GM08714 (cell line): ENCODE data around the gene MSX2.
A peak's percentile ranks its signal among the peaks of the same experiment; 100 is the strongest.

ENCODE experiments used
- H3K4me3 ChIP-seq: fragments of 200-500 bp; sonication (Bioruptor generic); 2 replicates; pipeline ENCODE4 v1.5.1; 2014; ENCODE audit warnings: mild to moderate bottlenecking, low read length, inconsistent platforms
- ZNF274 ChIP-seq: IDR thresholded peaks from 2 replicates; pipeline ENCODE4 v1.6.1; 2012; ENCODE audit warnings: mild to moderate bottlenecking, low read depth, low read length

MSX2 gene

DNA sequence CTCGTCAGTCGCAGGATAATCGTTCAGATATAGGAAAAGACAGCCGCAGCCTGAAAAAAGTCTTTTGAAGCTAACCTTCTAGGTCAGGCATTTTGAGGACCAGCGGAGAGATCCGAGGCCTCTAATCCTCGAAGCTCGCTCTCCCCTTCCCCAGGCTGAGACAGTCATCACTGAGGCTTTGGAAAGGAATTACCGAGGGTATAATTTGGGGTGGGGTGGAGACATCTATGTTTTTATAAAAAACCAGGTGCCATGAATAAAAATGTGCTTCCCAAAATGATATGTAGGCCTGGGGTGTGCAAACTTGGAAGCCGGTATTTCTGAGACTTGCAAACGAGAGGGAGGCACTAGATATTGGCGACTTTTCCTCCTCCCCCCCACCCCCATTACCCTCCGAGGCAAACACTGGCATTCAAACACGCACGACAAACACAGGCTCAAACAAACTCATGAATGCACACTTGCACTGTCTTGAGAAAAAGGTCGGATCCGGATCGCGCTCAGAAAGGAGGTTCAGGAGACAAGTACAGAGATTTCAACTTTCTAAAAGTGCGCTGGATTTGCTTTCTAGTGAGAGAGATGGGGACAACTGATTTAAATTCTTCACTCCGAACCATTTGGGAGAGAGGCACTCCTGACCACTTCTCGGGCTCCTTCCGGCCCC is 935 bp upstream of the MSX2 start:
- no peak overlapping the region for H3K4me3 ChIP-seq
- no peak for TF ChIP-seq ZNF274

DNA sequence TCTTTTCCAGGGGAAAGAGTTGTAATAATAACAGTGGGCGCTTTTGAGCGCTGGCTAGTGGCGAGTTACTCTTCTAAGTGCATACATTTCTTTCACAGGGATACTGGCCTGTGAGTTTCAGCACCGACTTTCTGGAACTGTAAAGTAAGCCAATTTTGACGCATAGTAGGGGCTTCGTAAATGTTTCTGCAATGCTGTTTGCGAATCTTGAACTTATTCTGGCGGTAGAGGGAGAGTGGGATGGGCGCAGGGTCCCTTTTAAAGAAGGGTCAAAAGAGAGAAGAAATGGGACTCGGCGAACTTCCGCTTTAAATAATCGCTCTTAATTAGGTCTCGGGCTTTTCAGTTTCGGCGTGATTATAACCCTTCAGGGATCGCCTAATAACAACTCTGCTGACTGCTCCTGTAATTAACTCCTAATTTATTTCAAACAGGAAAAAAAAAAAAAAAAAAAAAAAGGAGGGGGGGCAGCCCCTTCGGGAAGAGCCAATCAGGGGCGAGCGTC is 351 bp upstream of the MSX2 start:
- H3K4me3 ChIP-seq, result peak overlapping the region; percentile 42; the same call in 1 of the 2 replicates
- no peak for TF ChIP-seq ZNF274

DNA sequence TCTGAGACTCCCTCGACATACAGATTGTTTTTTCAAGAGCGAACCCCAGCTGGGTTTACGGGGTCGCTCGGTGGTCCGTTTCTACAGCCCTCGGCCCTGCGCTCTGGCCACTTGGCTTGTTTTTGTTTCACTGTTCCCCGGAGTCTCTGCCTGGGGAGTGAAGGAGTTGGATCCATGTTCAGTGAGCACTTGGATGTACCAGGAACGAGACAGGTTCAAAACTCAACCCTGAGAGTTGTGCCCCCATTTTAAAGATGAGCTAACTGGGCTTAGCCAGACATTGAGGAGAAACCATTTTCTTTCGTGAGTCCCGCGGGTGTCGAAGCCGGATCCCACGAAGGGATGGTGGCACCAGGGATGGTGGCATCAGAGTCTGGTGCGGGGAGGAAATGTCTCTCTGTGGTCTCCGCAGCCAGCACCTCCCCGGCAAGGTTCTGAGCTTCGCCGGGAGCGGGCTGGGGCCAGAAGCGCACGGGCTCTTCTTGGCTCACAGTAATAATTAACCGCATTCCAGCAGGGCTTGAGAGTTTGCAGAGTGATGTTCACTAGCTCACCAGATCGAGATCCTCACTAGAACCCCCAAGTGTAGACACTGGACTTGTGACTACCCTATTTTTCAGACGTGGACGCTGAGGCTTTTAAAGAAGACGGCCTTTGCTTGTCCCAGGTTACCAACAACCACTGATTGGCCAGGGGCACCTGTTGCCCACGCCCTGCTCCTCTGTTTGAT is 1.0 kb downstream of the MSX2 start:
- no peak overlapping the region; the same call in 1 of the 2 replicates for H3K4me3 ChIP-seq

DNA sequence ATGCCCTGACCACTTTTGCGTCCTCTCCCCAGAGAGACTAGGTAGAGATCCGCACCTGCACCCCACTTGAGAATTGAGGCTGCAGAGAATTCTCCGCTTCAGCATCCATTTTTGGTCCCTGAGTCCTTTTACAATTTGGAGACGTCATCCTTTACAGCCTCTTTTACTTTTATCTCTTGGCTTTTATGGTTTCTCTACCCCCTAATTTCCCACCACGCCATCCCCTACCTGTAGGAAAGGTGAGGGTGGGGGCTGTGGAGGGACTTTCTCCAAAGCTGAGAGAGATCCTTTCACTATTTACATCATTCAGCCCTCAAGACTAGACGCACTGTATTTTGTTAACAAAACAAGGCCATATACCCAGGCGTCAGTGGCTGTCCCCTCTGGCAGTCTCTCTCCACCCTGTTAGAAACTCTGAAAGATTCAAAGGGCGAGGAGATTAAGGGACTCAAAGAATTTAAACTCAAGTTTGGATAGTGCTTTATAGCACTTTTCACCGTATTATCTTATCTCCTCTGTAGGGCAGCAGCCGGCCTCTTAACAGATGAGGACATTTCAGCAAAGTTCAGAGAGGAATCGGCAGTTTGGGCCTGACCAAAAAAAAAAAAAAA is 1.7 kb downstream of the MSX2 start:
- TF ChIP-seq ZNF274, result no peak
- H3K4me3 ChIP-seq, result no peak overlapping the region

More for the DNA sequence above, 1.0 kb downstream of the MSX2 start:
- TF ChIP-seq ZNF274, result no peak

DNA sequence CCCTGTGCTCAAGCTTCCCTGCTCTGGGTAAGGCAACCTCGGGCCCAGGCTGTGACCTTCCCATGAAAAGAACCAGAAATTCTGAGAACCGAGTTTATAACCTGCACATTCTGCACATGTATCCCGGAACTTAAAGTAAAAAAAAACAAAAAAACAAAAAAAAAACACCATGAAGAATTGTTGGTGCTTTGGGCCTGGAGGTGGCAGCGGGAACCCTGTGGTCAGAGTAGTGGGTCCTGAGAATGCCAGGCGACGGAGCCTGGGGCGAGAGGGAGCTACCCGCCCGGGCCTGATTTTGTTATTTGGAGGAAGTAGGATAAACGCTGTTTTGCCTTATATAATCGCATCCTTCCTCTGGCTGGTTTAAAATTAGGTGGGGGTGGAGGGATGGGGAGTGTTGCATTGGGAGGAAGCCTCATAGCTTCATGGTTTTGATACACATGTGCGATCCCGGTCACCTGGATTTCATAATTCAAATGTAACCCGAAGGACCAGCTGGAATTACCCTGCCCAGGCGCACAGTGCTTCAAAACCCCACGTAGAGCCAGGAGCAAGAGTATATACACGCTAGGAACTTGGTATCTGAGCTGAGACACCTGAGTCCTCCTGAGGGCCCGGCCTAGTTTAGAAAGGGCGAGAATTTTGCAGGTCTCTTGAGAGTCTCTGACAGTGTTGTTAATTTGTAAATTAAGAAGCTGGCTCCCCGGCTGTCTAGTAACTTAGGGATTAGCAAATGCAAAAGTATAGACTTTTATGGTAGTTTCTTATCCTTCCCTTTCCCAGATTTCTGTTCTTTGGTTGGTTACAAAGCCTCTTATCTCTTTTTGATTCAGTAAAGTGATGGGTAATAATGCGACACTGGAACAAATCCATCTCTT is 2.8 kb downstream of the MSX2 start:
- H3K4me3 ChIP-seq, result no peak overlapping the region
- no peak for TF ChIP-seq ZNF274

DNA sequence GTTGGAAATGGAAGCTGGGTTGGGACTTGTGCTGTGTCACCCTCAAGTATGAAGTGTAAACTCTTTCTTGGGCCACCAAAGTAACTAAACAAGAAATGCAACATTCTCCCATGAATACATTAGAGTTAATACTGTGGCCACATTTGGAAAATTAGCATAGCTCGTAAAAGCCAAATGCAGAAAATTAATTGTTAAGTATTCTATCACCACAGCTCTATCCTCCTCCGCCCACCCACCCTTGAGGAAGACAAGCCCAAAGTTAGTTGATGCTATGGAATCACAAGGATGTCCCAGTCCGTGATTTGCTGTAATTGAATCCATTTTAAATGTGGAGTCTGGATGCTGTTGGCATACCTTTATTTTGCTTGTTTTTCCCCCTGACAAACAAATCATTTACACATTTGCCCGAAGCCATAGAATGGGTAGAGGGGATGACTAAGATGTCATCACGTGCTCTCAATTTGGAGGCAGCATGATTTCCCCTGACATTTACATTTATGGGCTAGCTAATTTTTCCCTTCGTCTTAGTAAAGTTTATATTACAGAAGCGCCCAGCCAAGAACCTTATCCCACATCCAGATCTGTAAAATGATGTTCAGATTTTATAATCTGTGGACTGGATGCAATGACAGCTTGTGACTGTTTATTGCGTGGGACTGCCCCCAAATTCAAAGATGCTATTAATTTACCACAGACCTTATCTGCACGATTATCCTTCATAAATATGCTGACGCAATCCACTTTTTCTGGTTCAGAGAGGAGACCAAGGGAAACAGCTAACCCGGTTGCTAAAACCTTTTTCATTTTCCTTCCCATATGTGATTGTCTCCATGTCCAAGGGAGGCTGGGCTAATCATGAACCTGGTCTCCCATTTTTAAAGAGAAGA is 3.7 kb downstream of the MSX2 start:
- H3K4me3 ChIP-seq, result no peak overlapping the region
- no peak for TF ChIP-seq ZNF274

DNA sequence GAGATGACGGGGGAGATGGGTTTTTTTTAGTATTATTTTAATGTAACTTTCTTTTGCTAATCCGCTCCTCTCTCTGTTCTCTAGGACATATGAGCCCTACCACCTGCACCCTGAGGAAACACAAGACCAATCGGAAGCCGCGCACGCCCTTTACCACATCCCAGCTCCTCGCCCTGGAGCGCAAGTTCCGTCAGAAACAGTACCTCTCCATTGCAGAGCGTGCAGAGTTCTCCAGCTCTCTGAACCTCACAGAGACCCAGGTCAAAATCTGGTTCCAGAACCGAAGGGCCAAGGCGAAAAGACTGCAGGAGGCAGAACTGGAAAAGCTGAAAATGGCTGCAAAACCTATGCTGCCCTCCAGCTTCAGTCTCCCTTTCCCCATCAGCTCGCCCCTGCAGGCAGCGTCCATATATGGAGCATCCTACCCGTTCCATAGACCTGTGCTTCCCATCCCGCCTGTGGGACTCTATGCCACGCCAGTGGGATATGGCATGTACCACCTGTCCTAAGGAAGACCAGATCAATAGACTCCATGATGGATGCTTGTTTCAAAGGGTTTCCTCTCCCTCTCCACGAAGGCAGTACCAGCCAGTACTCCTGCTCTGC is 4.8 kb downstream of the MSX2 start:
- TF ChIP-seq ZNF274, result no peak
- H3K4me3 ChIP-seq, result no peak overlapping the region

DNA sequence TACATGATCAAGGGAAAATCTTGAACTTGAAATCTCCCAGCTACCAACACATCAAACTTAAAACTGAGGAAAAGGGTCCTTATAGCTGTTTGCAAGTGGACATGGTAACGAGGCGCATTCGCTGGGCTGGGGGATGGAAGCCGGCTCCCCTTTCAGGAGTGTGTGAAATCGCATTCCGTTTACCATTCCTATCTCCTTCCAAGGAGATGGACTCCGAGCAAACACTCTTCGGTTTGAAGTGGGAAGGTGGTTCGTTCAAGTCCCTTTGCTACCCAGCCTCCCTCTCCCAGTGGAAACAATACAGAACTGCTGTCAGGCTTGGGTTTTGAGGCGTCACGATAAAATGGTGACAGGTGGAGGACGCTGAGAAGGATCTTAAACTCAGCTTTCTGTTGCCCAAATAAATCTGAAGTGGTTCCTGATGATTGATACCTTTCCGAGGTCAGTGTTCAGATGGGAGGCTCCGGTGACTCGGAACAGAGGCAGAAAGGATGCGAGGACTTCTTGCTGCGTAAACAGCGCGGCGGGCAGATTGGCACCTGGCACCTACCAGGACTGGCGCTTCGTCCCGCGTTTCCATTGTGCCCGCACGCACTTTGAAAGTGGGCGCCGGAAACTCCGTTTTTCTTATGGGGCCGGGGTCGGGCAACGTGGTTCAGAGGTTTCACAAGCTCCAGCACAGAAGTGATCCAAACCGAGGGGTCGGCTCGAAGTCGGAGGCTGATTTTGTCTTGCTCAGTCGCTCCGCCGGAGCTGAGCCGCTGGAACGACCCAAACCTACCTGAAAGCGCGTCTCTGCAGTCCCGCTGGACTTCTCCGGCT is 7.0 kb downstream of the MSX2 start:
- no peak for TF ChIP-seq ZNF274
- H3K4me3 ChIP-seq, result no peak overlapping the region

DNA sequence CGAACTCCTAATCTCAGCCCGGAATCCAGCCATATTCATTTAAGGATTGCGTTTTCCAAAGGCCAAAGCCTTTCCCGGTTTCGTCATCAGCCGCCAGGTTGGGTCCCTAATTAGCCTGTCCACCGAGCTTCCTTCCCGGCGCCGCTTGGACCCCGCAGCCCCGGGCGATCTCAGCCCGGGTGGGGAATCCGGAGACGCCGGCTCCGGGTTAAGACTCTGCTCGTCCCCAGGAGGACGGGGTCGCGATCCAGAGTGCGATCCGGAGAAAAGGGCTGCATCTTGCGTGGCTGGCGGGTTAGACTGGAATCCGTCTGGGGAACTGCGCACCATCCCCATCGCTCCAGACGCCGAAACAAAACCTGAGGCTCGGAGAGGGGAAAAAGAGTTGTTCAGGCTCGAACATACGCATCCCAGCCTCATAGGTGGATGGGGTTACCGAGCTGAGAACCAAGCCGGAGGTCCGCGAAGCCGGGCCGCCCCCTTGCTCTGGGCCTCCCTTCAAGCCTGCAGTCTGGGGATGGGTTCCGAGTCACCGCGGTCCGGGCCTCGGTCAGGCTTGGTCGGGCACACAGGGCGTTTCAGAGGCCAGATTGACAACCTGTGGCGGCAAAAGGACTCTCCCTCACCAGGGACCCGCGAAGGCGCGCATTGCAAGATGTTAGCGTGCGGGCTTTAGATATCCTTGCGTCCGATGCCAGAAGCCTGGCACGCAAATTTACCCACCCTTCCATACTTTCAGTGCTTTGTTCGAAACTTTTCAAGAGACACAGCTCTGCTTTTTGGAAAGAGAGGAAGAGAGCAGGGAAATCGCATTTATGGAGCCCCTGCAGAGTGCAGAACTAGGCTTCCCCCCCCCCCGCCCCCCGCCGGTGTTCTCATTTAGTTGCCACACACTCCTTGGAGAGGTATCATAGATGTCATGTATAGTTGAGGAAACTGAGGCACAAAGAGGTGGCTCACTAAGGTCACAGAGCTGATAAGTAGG is 7.9 kb downstream of the MSX2 start:
- H3K4me3 ChIP-seq, result no peak overlapping the region

DNA sequence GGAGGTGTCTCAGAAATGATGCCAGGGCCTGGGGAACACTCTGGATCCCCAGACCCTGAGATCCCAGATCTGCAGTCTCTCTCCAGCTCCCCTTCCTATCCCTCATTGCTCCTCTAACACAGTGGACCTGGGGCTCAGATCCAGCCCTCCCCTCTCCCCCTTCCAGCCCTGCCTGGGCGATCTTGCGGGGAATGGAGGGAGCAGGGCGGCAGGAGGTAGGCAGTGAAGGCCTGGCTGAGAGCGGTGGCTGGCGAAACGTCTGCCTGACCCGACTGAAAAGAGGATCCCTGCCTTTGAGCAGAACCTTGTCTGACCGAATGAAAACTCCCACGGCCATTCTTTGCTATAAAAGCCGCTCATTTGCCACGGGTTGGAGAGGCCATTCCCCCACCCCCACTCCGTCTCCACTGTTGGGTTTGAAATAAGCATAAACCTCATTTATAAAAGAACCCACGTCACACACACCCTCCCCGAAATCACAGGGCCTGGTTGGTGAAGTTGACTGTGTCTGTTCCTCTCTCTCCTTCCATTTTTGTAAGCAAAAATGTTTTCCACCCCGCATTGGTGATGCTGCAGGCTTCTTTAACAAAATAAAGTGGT is 8.8 kb downstream of the MSX2 start:
- H3K4me3 ChIP-seq, result no peak overlapping the region
- TF ChIP-seq ZNF274, result no peak

More for the DNA sequence above, 7.9 kb downstream of the MSX2 start:
- TF ChIP-seq ZNF274, result no peak
